HG03097 (cell line): Measurements from ENCODE around the gene FAM81A.

Source experiments
- ATAC-seq: cut with Tn5 transposase; IDR thresholded peaks from one replicate; pipeline ENCODE4 v1.9.1; 2021; ENCODE audit not compliant: unreplicated experiment, low FRiP score

Gene FAM81A

DNA sequence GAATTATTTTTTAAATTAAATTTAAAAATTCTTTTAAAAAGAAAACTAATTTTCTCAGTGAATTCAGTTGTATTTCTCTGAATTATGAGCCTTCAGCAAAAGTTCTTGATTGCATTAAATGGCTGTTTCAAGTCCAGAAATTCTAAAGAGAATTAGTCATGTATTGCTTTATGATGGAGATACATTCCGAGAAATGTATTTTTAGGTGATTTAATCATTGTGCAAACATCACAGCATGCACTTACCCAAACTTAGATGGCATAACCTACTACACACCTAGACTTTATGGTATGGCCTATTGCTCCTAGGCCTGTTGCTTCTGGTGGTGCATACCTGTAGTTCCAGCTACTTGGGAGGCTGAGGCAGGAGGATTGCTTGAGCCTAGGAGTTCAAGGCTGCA, 129.3 kb downstream of the FAM81A start:
- no peak for ATAC-seq

DNA sequence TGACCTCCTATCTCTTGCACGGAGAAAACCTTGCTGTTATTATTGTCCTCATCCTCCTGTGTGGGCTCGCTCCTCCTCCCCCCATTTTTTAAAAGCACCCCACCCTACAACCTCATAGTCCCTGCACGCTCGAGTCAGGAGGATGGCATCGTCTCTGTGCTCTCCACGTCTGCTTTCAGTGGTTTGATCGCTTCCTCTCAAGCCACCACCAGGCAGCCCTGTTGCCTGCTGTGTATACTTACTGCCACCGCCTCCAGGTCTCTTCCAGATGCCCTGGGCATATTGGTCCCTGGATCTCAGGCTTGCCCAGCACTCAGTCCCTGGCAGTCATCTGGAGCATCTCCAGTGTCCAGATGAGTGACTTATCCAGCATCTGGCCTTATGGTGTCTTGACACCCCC, 131.5 kb downstream of the FAM81A start:
- ATAC-seq = no peak

DNA sequence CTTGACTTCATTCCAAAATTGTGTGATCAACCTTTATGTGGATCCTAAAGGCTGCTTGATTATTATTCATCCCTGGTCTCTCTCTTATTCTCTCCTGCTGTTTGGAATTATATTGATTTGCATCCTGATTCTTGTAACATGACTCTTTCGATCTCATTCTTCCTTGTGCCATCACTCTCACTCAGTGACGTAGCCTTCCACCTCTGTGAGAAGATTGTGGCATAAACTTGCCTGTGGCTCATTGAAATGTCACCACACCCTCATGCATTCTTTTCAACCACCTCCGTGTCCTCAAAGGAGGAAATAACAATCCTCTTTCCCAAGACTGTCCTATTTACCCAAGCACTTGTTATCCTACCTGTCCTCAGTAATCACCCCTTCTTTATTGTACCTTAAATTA, 132.3 kb downstream of the FAM81A start:
- no peak for ATAC-seq

DNA sequence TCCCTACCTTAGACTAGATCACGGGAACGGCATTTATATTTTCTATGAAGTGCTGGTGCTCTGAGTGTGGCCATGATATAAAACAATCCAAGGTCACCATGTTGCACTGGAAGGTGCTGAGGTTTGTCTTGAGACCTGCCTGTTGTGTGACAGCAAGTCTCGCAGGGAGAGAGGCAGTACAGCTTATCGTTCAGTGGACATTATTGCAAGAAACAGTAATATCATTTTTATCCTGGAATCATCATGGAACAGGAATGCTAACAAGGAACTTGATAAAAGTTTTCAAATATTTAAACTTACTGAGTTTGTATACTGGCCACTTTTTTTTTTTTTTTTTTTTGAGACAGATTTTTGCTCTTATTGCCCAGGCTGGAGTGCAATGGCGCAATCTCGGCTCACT, 133.6 kb downstream of the FAM81A start:
- no peak for ATAC-seq
